NCI-H748 treated with DMSO at 0.1 percent for 48 hours (cell line): Measurements from ENCODE around the gene RALGAPA2.
A peak's percentile ranks its signal among the peaks of the same experiment; 100 is the strongest.
"Not testable (repeated sequence)": the region's sequence is repeated elsewhere in the genome, so short reads cannot be mapped to it uniquely, and the experiment has no call there.

Experiments
- DNase-seq: peaks from one replicate; lab custom pipeline; 2025; lab: John Stamatoyannopoulos, UW

RALGAPA2 gene

DNA sequence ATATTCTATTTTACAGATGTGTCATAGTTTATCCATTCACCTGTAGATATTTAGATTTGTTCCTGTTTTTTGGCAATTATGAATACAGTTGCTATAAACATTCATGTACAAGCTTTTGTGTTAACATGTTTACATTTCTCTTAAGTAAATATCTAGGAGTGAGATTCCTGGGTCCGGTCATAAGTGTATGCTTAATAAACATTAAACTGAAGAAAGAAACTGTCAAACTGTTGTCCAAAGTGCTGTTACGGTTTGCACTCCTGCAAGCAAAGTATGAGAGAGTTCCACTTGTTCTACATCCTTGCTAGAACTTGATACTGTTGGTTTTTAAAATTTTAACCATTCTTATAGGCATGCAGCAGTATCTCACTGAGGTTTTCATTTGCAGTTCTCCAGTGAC is 138.6 kb downstream of the RALGAPA2 start:
- DNase-seq, result no peak

DNA sequence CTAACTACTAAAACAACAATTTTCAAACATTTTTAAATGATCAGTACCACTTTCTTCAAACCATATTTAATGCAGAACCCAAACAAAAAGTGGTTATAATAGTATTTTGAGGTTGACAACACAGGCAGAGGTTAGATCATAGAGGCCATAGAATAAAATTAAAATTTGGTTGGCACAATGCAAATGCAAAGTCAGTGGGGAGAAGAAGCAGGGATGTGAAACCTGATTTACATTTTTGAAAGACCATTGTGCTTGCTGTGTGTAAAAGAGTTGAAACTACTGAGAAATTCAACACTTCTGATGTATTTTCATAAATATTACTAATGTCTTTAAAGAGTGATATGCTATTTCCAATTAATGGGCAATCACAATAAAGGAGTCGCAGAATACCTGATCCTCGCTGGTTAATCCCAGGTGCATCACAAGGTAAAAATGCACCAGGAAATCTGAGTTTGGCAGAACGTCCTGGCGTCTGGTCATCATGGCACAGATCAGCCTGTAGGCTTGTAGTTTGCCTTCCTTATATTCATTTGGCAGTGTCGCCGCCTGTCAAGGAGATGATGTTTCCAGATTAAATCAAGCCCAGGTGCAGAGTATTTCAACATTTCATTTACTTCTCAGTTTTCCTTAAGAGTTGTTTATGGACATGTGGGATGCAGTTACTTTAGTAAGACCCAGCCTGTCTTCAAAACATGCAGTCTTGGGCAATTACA is 141.2 kb downstream of the RALGAPA2 start:
- no peak for DNase-seq

DNA sequence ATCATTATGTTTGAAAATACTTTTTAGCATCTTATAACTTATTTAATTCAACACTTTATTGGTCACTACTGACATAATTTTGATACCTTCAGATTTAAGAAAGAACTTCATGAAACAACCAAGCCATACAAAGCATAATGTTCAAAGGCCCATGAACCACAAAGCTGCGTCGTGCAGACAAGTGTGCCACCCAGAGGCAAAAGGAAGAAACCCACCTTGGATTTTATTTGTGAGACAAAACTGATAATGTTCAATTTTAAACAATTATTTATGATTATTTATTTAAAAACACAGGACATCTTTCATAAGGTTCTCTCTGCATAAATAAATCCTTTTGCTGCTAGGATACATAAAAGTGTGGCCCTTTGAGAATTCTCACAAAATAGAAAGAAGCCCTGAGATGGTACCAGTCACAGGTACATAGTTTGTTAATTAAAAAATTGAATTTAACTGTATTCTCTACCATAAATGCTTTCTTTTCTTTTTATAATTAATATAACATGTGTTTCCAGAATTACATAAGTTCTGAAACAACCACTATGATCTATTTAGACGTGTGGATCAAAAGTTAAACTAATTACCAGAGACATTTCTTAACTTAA is 143.7 kb downstream of the RALGAPA2 start:
- peak; percentile 86 for DNase-seq

DNA sequence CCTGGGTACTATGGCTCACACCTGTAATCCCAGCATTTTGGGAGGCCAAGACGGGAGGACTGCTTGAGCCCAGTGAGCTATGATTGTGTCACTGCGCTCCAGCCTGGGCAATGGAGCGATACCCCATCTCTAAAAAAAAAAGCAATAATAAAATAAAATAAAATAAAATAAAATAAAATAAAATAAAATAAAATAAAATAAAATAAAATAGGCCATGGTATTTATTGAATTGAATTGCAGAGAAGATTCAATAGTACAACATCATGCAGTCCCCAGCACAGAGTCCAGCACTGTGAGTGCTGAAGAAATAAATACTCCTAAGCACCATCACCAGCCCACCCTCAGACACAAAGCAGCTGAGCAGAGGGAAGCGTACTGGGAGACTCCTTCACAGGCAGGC is 144.7 kb downstream of the RALGAPA2 start:
- no peak for DNase-seq

DNA sequence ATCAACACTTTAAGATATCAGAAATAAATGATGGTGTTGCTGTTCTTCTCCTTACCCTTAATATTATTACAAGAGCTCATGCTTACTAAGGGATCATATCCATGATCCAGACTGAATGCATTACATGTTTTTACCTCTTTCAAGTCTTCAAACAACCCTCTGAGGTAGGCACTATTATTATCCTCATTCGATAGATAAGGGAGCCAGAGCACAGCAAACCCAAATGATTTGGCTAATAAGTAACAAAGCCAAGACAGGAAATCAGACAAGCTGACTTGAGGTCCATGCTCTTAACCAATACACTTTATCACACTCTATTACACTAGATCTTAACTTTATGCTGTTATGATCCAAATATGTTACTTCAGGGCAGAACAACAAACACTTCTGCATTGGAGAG is 145.9 kb downstream of the RALGAPA2 start:
- no peak for DNase-seq

DNA sequence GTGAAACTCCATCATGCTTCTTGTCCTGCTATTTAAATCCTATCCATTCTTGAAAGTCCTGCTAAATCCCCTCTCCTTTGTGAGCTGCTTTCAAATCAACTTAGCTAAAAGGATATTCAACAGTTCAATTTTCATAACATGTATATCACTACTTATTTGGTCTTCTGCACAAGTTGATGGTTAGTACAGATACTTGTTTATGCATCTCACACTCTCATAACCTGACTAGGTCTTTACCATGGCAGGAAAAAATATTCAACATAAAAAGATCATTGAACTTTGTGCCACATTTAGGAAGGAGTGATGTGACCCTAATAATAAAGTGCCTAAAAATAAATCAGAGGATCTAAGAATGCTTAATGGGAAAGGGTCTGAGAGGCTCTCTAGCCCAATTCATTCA is 148.2 kb downstream of the RALGAPA2 start:
- DNase-seq, result no peak

DNA sequence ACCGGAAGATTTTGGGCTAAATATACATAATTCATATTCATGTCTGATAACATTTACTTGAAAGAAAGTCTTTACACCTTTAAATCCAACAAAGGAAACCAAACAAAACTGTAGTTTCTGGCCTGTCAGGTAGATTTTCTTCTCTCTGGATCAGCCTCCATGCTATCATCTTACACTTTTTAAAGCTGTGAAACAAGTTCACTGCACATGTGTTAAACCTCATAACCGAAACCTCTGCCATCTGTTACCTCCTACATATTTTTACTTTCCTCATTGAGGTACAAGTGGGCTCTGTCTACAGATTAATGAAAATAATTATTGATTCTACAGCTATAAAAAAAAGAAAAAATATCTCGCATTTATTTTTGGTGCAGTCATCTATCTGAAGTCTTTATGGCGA is 149.9 kb downstream of the RALGAPA2 start:
- no peak for DNase-seq

DNA sequence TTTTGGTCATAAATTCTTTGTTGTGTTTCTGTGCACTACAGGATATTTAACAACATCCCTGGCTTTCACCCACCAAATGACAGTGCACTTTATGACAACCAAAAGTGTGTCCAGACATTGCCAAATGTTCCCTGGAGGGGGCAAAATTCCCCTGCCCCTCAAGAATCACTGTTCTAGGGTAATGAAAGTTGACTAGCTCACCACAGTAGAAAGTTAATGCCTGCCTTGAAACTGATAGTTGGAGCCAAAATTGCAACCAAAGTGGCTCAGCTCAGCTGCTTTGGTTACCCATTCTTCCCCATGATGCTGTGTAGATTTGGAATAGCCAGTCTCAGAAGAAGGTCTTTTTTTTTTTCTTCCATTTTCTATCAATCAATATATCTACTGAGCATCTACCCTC is 150.6 kb downstream of the RALGAPA2 start:
- DNase-seq, result no peak

DNA sequence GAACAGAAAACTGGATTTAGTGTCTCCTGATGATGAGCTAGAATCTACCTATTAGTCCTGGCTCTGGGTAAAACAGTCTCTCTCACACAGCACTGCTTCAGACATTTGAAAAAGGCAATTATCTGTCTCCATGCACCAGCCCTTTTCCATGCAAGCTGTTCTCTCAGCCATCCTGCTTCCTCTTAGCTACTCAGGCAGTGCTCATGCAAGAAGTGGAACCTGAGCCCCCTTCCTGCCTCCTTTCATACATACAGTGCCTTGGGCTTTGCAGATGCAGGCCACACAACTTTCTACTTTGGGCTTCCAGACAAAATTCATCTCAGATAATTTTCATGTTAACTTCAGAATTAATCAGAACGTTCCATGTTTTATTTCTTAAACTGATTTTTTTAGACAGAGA is 151.3 kb downstream of the RALGAPA2 start:
- DNase-seq, result no peak

DNA sequence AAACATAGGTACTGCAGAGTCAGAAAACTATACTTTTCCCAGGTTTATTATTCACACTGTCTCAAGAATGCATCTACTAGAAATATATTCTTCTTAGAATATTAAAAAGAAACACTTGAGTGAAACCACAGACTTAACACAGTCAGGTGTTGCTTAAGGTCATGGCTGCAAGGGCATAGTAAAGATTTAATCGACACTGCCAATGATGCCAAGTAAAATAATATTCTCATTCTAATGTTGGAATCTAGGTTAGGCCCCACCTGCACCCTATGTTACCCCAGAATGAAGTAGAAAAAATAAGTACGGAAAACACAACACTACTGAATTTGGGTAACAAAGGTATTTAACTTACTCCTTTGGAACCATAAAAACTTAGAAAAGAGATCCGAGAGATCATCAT is 155.0 kb downstream of the RALGAPA2 start:
- DNase-seq, result no peak

DNA sequence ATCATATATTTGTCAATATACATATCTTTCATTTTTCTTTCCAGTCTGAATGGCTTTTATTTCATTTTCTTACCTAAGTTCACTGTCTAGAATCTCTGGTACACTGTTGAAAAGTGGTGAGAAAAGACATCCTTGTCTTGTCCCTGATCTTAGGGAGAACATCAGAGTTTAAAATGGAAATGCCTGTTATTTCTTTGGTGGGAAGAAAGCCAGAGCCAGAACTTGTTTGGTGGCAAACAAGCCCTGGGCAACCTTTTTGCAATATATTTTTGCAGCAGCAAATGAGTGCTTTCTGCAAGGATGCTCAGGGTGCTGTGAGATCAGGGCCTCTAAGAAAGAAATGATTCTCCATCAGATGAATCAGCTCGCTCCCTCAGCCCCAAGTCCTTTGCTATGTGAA is 156.6 kb downstream of the RALGAPA2 start:
- DNase-seq, result no peak

DNA sequence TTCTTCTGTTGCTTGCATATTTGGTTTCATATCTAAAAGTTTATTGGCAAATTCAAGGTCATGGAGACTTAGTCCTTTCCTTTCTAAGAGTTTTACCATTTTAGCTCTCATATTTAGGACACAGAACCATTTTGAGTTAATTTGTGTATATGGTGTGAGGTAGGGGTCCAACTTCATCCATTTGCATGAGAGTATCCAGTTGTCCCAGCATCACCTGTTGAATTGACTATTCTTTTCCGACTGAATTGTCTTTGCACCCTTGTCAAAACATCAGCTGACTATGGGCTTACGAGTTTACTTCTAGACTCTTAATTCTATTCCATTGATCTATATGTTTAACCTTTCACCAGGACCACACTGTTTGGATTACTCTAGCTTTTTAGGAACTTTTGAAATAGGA is 157.5 kb downstream of the RALGAPA2 start:
- DNase-seq, result no peak

DNA sequence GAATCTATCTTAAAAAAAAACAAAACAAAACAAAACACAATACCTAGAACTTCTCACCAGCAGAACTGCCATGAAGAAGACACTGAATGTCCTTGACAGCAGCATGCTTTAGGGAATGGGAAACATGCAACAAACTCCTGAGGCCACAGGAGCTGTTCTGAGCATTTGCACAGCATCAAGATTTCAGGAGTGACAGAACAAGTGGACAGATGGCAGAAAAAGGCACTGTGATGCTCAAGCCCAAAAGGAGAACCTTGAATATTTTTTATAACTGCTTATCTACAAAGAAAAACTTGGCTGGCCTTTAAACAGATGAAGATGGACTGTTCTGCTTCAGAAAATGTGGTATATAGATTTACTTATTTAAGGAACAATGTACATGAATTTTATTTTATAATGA is 158.9 kb downstream of the RALGAPA2 start:
- DNase-seq, result no peak

DNA sequence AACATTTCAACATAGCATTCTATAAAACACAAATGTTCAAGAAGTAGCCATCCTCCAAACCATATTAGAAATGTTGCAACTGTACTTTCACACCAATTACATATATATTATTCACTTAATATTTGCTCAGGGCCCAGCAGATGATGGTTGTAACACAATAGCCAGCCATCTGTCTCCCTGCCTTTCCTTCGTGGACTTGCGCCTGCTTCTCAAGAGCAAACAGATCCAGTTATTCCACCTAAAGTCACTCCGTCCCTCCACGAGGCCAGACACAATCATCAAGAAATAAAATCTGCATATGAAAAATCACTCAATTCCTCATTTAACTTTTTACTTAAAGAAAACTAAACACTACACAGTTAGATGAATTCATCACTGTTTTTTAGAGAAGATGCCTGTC is 160.4 kb downstream of the RALGAPA2 start:
- DNase-seq, result peak; percentile 99

DNA sequence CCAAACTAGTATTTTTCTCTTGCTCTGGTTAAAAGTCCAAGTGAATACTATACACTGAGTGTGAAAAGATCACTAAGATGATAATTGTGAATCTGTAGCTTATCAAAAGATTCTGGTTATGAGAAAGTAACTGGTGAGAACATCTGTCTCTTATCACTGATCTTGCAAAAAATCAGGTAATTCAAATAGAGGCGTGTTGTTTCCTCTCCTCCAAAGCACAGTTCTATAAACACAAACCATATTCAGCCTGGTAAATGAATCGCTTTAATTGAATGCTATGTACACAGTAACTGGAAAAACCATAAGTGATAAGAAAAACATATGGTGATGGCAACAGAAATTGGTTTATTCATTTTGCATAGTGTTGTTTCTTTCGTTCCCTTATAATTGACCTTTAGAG is 161.0 kb downstream of the RALGAPA2 start:
- peak; percentile 99 for DNase-seq

DNA sequence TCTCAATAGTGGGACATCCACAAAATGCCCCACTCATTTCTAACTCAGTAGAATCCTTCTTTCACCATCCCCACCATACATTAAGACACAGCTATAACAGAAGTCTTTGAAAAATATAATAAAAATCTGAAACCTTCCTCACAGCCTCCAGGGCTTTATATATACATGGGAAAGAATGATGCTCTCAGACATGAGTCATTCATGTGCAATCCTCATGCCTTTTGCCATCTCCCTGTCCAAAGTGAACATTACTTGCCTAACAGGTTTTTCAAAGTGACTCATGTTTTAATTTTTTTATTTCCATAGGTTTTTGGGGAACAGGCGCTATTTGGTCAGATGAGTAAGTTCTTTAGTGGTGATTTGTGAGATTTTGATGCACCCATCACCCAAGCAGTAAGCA is 162.7 kb downstream of the RALGAPA2 start:
- peak; percentile 59 for DNase-seq

DNA sequence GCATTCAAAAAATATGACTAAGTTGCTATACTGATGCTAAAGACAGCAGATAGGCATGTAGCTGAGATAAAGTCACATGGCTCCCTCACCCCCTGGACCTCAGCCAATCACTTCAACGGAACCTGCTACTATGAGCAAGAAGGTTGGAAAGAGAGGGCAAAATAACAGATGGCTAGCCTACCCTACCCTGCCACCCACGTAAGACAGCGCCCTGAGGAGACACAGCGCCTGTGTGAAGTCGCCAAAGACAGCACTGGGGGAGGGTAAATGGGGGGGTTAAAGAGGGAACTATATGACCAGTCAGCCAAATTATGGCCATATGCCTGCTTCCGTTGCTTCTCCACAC is 163.2 kb downstream of the RALGAPA2 start:
- DNase-seq, result peak; percentile 78

DNA sequence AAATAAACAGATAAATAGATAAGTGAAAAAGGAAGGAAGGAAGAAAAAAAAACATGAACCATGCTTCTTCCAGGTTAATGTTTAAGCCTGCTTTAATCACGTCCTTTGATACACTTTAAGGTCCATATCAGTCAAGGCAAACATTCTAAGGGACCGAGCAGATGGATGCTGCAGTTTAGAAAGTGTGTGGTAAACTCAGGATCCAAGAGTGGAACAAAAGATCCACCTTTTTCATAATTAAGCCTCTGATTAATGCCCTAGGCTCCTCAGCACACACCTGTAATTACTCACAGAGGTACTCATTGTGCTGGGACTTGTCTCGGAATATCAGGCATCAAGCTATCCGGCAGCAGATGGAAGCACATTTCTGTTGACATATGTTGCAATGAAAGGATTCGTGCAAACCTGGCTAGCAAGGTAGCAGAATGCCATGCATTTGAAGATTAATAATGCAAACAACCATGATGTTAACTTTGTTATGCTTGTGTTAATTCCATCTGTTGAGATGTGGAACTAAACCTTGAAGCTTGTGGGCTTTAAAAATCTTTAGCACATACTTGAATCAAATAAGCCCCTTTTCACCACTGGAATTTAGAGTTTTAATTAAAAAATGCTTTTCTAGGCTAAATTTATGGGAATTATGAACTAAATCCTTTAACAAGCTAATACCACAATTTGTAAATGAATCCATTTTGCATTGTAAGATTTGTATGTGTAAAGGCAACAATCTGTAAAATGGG is 163.7 kb downstream of the RALGAPA2 start:
- peak; percentile 98 for DNase-seq

DNA sequence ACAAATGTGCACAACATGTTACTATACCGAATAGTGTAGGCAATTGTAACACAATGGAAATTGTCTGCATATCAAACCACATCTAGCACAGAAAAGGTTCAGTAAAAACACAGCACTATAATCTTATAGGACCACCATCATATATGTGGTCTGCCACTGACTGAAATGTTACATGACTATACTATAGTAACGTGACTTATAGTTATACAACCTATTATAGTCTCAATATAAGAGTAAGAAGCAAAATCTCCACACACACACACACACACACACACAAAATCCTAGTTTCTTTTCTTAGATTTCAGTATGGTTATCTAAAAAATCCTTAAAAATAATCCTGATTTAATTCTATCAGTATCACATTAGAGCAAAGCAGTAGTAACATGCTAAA is 164.6 kb downstream of the RALGAPA2 start:
- DNase-seq, result no peak

DNA sequence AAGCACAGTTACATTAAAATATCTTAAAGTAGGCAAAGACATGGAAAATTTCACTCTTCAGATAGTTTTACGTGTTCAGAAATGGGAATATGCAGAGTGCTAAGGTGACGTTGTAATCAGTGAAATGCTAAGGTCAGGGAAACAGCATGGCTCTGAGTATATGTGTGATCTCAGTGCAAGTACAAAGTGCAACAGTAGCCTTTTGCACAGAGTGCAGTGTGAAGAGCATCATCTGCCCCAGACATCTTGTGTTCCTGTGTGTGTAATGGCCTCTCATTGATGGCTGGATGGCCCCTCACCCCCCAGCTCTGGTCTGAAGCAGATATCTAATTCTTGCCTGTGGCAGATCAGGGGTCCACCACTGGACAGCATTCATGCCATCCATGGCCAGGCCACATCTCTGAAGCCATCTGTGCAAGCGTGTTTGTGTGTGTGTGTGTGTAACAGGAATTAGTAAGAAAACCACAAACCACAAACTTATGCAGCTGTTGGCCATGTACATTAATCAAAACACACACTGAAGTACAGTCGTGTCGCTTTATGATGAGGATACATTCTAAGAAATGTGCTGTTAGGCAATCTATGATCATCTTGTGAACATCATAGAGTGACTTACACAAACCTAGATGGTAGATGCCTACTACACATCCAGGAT is 165.1 kb downstream of the RALGAPA2 start:
- DNase-seq, result no peak

DNA sequence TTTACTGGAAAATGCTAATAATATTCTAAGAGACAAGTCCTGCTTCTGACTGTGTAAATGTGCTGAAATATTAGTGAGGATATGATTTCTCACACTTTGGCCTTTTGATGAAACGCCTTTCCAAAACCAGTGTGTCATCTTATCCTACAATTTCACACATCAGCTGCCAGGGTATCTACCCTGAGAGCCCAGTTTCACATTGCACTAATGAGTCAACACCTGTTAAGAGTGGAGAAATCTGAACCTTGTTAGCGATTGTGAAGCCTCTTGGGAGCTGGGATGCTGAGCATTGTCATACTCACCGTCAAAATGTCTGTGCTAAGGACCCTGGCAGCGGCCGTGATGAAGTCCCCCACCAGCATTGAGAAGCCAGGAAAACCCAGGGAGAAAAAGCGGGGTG is 166.0 kb downstream of the RALGAPA2 start:
- no peak for DNase-seq

DNA sequence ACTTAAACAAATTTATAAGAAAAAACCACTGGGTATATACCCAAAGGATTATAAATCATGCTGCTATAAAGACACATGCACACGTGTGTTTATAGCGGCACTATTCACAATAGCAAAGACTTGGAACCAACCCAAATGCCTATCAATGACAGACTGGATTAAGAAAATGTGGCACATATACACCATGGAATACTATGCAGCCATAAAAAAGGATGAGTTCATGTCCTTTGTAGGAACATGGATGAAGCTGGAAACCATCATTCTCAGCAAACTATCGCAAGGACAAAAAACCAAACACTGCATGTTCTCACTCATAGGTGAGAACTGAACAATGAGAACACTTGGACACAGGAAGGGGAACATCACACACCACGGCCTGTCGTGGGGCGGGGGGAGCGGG is 169.1 kb downstream of the RALGAPA2 start:
- not testable (repeated sequence) for DNase-seq
